Measurements from ENCODE around the gene SLC49A4.
"Not testable (repeated sequence)": the region's sequence is repeated elsewhere in the genome, so short reads cannot be mapped to it uniquely, and the experiment has no call there.

Gene SLC49A4, protein sequence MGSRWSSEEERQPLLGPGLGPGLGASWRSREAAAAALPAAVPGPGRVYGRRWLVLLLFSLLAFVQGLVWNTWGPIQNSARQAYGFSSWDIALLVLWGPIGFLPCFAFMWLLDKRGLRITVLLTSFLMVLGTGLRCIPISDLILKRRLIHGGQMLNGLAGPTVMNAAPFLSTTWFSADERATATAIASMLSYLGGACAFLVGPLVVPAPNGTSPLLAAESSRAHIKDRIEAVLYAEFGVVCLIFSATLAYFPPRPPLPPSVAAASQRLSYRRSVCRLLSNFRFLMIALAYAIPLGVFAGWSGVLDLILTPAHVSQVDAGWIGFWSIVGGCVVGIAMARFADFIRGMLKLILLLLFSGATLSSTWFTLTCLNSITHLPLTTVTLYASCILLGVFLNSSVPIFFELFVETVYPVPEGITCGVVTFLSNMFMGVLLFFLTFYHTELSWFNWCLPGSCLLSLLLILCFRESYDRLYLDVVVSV
- total RNA-seq, result 26.2 to 67.6 (median 36.7) reads per million in 18 experiments

DNA sequence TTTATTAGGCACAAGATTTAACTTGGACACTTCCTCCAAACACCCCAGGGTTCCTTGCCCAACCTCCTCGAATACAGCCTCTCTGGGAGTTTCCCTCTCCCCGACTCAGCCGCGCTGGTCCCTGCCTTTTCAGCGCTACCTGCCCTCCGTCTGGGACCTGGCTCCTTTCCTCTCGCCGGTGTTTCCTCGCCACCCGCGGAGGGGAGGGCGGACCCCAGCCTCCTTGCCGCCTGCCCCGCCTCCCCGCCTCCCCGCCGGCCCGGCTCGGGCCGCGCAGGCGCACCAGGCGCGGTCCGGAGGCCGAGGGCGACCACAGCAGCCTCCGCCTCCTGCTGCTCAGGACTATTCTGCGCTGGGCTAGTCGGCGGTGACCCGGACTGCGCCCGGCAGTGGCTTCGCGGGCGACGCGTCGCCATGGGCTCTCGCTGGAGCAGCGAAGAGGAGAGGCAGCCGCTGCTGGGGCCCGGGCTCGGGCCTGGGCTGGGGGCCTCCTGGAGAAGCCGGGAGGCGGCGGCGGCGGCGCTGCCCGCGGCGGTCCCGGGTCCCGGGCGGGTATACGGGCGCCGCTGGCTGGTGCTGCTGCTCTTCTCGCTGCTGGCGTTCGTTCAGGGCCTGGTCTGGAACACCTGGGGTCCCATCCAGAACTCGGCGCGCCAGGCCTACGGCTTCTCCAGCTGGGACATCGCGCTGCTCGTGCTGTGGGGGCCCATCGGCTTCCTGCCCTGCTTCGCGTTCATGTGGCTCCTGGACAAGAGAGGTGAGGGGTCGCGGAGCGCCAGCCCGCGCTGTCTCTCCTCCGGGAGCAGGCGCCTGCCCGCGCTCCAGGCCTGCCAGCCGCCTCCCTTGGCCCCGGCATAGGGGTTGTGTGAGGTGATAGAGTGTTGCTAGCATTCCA is at the start of gene SLC49A4:
TSS of gene SLC49A4 (plus strand) at position 291 of the 895 bp plus-strand sequence. CDS start at position 415, 124 bp downstream.
- DNase-seq, result peak; percentile 78 to 85

DNA sequence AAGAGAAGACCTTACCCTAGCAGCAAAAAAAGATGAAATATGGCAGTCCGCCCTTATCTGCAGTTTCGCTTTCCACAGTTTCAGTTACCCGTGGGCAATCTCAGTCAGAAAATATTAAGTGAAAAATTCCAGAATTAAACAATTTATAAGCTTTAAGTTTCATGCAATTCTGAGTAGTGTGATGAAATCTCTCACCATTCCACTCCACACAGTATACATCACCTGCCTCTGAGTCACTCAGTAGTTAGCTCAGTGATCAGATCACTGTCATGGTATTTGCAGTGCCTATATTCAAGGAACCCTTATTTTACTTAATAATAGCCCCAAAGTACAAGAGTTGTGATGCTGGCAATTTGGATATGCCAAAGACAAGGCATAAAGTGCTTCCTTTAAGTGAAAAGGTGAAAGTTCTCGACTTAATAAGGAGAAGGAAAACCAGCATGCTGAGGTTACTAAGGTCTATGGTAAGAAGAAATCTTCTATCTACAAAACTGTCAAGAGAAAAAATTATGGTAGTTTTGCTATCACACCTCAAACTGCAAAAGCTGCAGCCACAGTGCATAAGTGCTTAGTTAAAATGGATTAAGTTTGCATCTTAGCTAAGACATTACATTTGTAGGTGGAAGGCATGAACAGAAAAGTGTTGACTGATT is 49.4 kb upstream of the SLC49A4 start:
- peak; percentile 58 to 67 for DNase-seq

DNA sequence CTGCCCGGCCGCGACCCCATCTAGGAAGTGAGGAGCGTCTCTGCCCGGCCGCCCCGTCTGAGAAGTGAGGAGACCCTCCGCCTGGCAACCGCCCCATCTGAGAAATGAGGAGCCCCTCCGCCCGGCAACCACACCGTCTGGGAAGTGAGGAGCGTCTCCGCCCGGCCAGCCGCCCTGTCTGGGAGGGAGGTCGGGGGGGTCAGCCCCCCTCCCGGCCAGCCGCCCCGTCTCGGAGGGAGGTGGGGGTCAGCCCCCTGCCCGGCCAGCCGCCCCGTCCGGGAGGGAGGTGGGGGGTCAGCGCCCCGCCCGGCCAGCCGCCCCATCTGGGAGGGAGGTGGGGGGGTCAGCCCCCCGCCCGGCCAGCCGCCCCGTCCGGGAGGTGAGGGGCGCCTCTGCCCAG is 47.6 kb upstream of the SLC49A4 start:
- not testable (repeated sequence) for DNase-seq

DNA sequence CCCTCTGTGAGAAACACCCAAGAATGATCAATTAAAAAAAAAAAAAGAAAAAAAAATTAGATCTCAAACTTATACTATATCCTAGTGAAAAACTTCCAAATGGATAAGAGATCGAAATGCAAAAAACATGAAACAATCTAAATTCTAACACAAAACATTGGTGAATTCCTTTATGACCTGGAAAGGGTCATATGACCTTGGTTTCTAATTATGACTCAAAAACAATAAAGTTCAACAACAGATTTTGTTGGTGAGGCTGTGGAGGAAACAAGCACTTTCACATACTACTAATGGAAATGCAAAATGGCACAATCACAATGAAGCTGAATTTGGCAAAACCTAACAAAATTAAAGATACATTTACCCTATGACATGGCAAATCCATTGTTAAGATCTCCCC is 46.5 kb upstream of the SLC49A4 start:
- no peak for DNase-seq

DNA sequence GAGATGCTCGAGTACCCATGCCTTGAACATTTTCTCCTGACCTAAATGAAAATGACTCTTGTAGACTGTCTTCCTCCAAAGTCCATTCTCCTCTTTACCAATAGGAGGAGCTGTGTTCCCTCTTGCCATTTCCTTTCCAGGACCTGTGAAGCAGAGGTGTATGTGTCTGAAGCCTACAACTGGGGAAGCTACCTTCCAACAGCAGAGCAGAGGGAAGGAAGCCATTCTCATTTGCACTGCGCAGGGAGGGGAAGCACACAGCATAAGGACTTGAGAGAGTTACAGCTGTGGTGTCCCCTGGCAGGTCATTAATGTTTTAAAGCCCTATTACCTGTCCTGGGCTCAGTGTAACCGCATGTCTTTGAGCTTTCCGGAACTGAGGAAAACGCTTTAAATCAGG is 39.9 kb upstream of the SLC49A4 start:
- peak; percentile 67 to 69 for DNase-seq

DNA sequence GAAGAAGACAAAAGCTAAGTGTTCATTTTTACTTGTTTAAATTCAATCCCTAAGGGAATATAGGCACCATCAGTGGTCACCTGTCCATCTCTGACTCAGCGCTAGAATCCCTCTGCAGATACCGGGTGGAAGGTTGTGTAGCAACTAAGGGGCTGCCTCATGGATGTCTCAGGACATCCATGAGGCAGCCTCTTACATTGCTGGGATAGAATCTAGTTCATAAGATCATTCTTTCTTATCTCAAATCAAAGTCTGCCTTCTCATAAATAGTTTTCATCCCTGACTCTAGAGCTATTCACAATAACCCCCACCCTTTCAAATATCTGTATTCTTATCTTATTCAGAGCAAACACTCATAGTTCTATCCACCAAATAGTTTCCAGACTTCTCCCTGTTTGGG is 39.4 kb upstream of the SLC49A4 start:
- DNase-seq, result no peak

DNA sequence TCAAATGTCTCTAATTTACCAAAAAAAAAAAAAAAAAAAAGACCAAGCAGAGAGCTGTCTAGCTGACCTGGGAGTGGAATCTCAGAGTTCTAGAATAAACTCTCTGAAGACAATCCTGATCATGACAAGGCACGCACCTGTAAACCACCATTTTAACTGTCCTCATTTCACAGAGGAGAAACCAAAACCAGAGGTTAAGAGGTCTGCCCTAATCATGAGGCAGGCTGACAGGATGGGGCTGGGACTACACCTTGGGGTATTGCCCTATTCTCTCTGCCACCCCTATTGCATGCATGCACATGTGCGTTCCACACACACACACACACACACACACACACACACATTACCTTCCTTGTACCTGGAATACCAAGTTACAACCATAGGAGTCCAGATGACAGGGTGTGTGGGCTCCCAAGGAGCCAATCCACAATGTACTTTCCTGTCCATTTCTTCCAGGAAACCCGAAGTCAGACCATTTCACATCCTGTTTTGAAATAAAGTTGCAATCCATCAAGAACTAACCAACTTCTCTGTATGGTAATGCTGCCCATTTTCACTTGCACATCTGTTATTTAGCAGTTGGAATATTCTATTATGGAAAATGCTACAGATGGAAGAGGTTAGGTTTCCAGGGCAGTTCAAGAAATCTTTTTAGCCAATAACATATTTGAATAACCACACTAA is 35.9 kb upstream of the SLC49A4 start:
- DNase-seq, result peak; percentile 72 to 84

DNA sequence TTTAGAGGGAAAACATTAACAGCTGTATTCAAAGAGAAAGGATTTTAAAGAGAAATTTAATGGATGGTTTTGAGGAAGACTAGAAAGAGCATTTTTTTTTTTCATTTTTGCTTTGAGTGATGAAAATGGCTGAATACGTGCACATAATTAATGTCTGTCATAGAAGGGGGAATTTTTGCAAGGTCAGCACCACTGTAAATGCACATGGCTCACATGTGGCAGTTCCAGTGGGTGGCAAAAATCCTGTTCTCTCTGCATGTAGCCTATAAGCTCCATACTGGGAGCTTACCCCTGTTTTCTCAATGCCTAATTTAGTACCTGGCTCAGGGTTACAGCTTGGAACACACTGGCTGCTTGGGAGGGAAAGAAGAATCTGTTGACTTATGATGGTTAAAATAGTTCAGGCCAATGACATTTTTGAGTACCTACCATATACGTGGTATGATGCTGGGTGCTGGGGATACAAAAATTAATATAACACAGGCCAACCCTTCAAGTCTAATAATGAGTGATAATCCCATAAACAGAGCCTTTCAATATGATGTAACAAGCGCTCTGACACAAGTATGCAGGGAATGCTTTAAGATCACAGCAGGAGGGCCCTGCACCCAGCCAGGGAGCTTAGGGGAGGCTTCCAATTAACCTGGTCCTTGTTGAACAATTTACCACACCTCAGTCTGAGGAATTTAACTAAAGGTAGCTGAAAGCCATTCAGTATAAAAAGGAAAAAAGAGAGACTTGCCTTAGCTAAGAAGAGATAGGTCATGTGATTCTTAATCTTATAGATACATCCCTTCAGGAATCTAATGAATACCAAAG is 34.2 kb upstream of the SLC49A4 start:
- peak in 1 of 2 donors; percentile 27 for DNase-seq

DNA sequence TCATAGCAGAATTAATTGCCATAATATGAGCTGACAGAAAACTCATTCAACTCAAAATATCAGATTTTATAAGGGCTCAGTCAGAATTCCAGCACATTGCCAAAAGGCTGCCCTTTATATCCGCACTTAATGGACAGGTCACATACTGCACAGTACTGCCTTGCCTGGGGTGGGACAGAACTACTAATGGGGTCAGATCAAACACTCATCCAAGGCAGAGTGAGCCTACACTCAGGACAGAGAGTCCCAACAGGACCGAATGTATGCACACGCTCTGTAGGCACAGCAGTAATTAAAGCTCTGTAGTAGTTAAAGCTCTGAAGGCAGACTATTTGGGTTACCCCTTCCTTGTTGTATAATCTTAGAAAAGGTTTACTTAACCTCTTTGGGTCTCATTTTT is 28.4 kb upstream of the SLC49A4 start:
- DNase-seq, result no peak

DNA sequence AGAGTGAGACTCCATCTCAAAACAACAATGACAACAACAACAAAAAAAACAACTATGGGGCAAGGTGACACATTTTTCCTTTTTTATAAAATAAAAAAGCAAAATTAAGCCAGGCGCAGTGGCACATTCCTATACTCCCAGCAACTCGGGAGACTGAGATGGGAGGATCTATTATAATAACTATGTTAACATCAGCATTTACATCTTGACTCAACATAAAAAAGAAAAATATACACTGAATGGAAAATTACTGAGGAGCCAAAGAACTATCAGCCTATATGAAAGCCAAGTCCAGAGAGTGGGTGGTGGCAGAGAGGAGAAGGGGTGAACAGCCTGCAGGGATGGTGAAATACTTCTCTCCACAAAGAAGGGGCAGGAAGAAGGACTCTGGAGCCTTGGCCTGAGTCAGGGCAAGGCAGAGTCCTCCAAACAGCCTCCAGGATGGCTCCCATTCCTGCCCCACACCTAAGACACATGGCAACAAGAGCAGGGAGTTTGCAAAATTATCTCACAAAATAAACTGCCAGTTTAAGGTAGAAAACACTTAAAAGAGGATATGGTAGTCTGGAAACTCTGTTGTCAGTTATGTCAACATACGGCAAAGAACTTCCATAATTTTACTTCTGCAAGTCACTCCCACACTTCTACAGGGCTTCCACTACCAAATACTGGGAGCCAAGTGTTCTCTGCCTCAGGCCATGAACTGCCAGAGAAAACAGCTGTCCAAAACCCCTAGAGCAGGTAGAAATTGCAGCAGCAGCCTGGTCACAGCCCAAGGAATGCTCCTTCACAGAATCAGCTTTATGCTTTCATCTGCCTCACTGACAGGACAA is 27.1 kb upstream of the SLC49A4 start:
- peak; percentile 87 to 92 for DNase-seq

DNA sequence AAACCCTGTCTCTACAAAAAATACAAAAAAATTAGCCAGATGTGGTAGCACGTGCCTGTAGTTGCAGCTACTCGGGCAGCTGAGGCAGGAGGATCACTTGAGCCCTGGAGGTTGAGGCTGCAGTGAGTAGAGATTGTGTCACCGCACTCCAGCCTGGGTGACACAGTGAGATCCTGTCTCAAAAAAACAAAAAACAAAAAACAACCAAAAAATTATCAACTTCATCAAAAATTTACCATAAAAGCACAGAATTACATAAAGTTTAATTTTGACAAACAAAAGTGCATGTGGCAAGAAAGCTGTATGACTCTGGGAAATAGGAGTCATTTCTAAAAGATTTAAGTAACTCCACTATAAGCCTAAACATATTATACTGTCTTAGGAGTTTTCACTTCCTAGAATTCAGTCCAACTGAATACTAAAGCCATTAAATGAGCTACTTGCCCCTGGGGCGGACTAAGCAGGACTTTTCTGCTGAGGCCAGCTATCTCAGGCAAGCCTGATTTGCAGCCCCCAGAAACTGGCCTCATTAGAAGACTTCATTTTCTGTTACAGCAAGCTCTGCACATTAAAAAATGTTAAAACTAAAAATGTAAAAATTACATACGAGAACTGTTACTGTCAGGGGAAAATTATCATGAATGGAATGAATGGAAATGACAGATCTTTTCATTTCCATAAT is 24.2 kb upstream of the SLC49A4 start:
- DNase-seq, result peak; percentile 51 to 55

DNA sequence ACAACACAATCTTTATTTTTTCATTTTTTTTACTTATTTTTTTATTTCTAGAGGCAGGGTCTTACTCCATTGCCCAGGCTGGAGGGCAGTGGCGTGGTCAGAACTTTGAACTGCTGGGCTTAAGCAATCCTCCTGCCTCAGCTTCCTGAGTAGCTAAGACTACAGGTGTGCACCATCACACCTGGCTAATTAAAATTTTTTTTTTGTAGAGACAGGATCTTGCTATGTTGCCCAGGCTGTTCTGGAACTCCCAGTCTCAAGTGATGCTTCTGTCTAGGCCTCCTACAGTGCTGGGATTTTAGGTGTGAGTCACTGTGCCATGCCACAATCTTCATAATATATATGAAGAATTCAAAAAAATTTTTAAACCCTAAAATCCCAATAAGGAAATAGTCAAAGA is 22.0 kb upstream of the SLC49A4 start:
- DNase-seq, result no peak

DNA sequence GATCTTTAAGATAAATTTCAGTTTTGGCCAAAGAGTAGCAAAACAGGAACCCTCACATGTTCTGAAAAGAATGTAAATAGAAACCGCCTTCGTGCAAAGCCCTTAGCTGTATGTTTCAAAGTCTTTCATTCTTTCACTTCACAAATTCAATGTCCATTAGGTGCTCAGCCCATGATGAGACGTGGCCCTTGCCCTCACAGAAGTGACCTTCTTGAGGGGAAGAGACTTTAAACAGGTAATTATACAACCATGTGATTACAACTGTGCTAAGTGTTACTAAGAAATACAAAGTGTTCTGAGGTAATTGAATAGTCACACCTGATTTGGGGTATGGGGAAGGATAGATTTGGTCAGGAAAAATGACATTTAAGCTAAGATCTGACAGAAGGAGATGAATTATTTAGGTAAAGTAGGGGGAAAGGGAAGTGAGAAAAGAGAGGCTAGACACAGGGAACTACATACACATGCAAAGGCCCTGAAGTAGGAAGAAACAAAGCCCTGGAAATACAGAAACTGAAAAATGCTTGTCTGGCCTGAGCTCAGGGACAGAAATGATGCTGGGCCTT is 20.8 kb upstream of the SLC49A4 start:
- peak; percentile 49 to 50 for DNase-seq

DNA sequence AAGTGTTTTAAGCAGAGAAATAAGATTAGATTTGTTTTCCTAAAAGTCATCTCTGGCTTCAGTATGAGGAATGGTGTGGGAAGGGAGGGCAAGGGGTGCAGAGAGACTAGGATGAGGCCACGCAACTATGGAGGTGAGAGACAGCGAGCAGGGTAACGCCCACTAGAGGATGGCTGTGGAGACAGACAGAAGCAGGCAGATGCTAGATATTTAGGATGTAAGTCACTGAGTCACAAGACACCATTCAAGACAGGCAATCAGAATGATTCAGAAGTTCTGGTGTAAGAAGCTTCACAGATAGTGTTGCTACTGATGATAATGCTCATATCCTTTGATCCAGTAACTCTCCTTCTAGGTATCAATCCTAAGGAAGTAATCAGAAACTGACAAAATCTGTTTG is 20.3 kb upstream of the SLC49A4 start:
- peak; percentile 55 to 69 for DNase-seq

DNA sequence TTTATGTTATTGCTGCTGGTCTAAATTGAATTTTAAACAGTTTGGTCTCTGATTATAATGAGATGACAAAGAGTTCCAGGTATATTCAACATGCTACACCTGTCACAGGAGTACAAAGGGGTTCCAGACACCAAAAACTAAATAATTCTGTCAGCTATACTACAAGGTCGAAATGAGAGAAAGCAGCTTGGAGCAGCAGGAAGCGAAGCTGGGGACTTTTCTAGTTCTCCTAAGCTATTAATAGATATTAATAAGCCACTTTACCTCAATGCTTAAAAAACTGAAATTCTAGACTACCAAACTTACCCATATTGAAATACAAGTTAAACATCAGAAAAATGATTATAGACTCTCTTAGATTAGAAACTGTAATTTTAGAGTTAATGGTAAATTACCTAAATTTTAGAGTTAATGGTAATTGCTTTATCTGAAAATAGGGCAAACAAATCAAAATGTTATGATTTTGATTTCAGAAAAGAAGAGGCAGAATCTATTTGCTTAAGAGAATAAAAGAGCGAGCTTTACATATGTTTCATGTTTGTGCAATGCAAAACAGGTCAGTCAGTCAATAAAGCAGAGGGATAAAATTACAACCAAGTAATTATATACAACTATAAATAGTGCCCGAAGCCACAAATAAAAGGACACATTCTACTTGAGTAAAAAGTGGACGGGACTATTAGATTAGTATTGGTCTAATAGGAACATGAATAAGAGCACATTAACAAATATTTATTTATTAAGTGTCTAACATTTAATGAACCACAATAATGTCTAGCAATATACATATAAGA is 18.0 kb upstream of the SLC49A4 start:
- DNase-seq, result peak in 1 of 2 donors; percentile 1

DNA sequence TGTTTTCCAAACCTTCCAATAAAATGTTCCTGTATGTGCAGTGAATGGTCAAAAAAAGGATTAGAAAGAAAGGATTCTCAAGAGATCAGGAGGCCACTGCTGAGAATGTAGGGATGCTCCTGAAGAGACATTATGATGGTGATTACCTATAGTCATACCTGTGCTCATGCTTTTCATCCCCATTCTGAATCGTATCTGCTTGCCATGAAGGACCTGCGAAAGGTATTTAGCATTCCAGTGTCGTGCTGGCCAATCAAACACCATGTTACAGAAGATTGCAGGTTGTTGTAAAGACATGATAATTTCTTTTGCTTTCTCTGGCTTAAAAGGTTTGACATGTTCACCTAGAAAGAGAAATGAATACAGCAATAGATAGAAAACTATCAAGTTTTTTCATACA is 17.3 kb upstream of the SLC49A4 start:
- DNase-seq, result no peak

DNA sequence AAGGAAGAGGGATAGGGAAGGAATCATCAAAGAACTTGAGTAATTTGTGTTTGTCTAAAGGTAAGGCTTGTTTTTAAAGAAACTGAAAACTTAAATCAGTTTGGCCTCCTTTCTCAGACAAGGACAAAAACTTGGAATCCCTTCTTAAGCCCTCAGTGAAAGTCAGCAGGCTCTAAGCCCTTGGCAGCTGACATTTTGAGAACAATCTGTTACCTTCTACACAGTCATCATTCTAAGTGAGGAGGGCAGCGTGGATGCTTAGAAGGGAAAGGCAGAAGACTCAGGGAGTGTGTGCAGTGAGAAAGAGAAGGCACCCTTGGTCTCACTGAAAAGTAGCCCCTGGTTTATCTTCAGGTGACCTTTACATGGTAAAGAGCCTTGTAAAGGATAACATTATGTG is 12.1 kb upstream of the SLC49A4 start:
- no peak for DNase-seq

DNA sequence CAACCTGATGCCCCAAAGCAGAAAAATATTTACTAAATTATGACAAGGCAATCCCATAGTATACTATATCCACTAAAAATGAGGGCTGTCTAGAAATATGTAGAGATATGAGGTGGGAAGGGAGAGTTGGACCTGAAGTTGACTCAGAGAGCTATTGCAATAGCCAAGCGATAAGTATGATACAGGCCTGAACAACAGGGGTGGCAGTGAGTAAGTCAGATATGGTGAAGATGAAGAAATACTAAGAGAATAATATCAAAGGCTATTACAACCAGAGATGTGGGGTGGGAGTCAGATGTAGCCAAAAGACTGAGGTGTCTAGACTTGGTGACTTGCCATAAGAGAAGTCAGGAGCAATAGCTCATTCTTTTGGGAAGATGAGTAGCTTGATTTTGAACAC is 10.4 kb upstream of the SLC49A4 start:
- DNase-seq, result no peak

DNA sequence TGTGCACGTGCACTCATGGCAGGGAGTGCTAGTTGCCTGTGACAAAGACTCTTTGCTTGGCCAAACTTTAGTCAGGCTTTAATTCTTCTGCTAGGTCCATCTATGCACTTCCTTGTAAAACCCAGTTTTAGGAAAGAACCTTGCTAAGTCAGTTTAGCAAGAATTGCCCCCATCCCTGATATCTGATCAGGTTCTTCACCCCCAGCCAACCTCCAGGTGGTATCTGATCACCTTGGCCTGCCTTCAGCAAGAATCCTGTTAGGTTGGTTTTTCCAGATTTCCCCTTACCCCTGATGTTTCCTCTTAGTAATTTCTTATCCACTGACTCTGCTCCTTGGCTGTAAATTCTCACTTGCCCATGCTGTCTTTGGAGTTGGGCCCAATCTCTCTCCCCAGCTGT is 9.6 kb upstream of the SLC49A4 start:
- DNase-seq, result no peak
